HG03442 (cell line): Measurements from ENCODE around the gene DCAF7.
A peak's percentile ranks its signal among the peaks of the same experiment; 100 is the strongest.

Experiments
- ATAC-seq: cut with Tn5 transposase; IDR thresholded peaks from one replicate; pipeline ENCODE4 v1.9.1; 2021; ENCODE audit warnings: mild to moderate bottlenecking, moderate library complexity; ENCODE audit not compliant: unreplicated experiment

Gene DCAF7, protein sequence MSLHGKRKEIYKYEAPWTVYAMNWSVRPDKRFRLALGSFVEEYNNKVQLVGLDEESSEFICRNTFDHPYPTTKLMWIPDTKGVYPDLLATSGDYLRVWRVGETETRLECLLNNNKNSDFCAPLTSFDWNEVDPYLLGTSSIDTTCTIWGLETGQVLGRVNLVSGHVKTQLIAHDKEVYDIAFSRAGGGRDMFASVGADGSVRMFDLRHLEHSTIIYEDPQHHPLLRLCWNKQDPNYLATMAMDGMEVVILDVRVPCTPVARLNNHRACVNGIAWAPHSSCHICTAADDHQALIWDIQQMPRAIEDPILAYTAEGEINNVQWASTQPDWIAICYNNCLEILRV

DNA sequence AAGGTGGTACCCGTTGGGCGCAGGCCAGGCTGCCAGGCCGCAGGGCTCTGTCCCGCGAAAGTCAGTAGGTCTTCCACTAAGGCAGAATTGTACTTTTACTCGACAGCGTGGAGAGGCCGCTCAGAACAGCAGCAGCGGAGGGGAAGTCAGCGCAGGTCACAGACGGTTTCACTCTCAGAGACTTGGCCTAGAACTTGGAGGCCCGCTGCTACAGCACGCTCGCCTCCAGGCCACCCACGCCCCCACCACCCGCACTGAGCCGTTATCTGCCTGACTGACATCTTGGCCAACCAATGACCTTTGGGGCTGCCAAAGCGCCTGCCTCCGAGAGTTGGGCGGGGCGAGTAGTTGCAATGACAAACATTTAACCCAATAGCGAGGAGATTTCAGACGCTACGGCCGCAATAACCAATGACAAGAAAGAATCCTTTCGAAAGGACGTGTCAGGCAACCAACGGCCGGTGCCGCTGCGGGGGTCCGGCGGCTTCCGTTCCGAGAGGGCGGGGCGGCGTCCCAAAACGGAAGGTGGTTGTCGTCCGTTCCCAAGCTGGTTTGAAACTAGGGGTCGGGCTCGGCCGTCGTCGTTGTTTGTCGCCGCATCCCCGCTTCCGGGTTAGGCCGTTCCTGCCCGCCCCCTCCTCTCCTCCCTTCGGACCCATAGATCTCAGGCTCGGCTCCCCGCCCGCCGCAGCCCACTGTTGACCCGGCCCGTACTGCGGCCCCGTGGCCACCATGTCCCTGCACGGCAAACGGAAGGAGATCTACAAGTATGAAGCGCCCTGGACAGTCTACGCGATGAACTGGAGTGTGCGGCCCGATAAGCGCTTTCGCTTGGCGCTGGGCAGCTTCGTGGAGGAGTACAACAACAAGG is at the start of gene DCAF7:
DCAF7 (plus strand) TSS at position 532 of the 871 bp plus-strand sequence; CDS start at position 733, 201 bp downstream.
- peak; percentile 93 for ATAC-seq

DNA sequence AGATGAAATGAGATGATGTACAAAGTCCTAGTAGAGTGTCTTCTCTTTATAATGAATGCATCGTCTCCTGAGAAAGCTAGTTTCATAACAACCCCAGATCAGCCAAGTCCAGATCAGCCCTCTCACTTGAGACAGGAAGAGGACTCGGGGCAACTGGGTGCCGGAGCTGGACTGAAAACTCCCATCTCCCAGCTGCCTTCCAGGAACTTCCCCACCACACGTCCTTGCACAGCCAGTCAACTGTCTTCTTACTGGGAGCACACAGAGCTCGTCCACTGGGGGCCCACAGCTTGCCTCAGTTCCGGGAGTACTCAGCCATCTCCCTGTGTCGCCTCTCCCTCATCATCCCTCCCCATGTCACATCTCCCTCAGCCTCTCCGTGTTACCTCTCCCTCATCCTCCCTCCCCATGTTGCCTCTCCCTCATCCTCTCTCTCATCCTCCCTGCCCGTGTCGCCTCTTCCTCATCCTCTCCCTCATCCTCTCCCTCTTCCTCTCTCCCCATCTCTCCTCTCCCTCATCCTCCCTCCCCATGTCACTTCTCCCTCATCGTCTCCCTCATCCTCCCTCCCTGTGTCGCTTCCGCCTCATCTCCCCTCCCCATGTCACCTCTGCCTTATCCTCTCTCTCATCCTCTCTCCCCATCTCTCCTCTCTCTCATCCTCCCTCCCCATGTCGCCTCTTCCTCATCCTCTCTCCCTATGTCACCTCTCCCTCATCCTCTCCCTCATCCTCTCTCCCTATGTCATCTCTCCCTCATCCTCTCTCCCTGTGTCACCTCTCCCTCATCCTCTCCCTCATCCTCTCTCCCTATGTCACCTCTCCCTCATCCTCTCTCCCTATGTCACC is 49.5 kb upstream of the DCAF7 start:
- ATAC-seq, result no peak

DNA sequence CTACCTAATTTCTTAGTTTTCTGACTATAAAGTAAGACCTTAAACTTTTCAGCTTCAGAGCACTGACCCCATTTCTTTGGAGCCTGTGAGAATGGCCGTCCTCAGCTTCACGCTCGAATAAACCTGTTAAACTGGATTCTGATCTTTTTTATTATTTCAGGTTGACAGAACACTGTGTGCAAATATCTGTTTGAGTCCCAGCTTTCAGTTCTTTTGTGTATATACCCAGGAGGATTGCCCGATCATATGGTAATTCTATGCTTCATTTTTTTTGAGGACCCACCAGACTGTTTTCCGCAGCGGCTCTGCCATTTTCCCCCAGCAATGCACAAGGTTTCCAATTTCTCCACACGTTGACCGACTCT is 47.0 kb upstream of the DCAF7 start:
- ATAC-seq, result no peak

DNA sequence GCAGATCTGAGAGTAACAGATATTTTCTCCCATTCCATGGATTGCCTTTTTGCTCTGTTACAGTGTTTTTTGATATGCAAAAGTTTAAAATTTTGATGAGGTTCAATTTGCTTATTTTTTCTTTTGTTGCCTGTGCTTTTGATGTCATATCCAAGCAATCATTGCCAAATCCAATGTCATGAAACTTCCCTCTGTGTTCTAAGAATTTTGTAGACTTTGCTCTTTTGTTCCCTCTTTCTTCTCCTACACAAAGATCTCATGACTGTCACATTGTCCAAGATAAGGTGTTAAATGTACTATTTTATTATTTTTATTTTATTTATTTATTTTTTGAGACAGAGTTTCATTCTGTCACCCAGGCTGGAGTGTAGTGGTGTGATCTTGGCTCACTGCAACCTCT is 46.0 kb upstream of the DCAF7 start:
- no peak for ATAC-seq

DNA sequence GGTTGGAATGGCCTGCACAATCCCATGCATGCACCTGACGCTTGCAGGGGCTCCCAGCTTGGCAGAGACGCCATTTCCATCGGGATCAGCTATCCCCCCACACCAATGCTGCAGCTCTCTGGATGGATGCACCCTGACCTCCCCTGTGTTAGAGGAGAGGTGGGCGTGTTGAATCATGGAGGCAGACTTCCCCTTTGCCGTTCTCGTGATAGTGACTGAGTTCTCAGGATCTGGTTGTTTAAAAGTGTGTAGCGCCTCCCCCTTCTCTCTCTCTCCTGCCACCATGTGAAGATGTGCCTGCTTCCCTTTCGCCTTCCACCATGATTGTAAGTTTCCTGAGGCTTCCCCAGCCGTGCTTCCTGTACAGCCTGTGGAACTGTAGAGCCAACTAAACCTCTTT is 44.9 kb upstream of the DCAF7 start:
- ATAC-seq, result no peak

DNA sequence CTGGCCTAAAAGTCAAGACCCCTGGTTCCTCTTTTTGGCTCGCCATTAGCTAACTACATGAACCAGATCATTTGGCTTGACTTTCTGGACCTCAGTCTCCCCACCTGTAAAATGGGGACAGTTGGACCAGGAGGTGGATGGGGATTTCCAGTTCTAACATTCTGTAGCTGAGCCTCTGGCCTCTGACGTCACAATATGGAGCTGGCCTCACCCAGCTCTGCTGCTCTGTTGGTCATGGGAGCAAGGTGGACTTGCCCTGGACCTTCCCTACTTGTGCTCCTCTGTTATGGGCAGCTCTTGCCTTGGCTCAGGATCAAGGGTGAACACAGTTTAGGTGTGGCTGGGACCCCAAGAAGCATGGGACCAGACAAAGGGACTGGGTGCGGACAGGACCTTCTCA is 43.6 kb upstream of the DCAF7 start:
- ATAC-seq, result no peak

DNA sequence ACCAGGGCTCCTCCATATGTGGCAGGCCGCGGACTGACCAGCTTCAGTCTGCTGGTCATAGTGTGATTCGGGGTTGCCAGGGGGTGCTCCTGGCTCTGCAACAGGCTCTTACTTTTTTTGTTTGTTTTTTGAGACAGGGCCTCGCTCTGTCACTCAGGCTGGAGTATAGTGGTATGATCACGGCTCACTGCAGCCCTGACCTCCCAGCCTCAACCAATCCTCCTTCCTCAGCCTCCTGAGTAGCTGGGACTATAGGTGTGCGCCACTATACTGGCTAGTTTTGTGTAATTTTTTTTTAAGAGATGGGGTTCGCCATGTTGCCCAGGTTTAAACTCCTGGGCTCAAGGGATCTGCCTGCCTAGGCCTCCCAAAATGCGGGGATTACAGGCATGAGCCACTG is 38.9 kb upstream of the DCAF7 start:
- no peak for ATAC-seq

DNA sequence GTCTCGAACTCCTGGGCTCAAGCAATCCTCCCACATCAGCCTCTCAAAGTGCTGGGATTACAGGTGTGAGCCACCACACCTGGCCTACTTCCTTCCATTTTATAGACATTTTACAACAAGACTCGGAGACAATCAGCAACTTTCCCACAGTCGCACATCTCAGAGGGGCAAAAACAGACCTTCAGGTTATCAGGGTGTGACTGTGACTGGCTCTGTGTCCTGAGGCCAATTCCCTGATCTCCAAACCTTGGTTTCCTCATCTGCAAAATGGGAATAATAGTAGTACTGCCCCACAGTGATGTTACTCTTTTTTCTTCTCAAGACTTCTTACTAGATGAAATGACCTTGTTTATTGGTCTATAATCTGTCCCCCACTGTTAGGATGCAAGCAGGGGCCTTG is 37.9 kb upstream of the DCAF7 start:
- no peak for ATAC-seq

DNA sequence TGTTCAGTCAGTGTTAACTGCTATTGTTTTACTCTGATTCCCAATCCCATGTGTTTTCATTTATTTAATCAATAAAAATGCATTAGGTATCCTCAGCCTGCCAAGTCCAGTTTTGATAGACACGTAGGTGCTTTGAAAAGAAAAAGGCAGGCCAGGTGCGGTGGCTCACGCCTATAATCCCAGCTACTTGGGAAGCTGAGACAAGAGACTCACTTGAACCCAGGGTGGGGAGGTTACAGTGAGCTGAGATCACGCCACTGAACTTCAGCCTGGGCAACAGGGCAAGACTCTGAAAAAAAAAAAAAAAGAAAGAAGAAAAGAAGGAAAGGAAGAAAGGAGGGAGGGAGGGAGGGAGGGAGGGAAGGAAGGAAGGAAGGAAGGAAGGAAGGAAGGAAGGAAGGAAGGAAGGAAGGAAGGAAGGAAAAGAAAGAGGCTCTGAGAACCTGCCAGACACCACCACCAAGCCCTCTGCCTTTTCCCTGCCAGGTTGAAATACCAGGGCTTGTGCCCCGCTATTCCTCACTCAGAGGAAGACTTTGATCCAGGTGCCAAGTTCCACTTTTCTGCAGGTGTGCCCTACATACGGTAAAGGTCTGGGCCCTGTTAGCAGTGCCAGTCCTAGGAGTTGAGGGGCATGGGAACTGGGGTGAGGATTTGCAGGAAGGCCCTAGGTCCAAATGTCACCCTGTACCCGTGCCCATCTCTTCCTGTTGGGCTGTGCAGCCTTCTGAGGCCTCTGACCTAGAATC is 37.2 kb upstream of the DCAF7 start:
- no peak for ATAC-seq

DNA sequence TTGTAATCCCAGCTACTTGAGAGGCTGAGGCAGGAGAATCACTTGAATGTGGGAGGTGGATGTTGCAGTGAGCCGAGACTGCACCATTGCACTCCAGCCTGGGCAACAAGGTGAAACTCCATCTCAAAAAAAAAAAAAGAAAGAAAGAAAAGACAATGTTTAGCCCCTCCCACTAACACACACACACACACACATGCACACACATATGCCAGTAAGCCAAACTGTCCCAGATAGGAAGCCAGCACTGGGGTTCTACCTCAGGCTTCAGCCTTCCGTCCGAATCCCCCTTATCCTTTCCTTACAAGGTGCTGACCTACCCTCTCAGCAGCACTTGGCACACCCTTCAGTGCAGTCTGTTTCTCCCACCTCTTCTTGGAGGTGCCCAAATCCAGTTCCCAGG is 35.8 kb upstream of the DCAF7 start:
- ATAC-seq, result no peak

DNA sequence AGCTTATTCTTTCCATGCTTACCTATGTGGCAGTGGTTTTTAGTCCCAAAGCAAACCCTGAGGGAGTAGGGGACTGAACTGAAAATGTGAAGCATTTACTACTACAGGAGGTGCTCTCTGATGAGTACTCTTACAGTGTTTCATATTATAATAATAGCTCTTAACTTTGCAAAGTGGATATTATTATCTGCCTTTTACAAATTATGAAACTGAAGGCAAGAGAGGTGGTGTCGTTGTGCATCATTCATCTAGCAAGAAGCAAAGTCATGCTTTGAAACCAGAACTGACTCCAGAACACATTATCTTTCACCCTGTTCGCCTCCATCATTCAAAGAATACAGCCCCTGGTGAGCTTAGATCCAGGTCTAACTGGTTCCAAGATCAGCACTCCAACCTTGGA is 35.3 kb upstream of the DCAF7 start:
- ATAC-seq, result no peak

DNA sequence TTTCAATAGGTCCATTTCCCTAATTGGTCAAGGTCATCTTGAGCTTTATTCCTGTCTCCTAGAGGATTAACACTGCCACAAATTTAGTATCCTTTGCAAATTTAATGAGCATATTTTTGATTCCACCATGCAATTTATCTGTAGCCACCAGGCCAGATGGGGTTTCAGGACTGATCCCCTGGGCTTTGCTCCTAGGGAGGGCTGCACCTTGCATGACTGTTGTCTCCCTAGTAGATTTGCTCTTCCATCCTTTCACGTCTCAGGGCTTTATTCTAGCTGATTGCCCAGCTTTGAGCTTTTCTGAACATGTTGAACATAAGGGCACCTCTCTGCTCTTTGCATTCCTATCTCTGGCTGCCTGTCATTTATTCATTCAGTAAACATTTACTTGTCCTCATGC is 34.9 kb upstream of the DCAF7 start:
- no peak for ATAC-seq

DNA sequence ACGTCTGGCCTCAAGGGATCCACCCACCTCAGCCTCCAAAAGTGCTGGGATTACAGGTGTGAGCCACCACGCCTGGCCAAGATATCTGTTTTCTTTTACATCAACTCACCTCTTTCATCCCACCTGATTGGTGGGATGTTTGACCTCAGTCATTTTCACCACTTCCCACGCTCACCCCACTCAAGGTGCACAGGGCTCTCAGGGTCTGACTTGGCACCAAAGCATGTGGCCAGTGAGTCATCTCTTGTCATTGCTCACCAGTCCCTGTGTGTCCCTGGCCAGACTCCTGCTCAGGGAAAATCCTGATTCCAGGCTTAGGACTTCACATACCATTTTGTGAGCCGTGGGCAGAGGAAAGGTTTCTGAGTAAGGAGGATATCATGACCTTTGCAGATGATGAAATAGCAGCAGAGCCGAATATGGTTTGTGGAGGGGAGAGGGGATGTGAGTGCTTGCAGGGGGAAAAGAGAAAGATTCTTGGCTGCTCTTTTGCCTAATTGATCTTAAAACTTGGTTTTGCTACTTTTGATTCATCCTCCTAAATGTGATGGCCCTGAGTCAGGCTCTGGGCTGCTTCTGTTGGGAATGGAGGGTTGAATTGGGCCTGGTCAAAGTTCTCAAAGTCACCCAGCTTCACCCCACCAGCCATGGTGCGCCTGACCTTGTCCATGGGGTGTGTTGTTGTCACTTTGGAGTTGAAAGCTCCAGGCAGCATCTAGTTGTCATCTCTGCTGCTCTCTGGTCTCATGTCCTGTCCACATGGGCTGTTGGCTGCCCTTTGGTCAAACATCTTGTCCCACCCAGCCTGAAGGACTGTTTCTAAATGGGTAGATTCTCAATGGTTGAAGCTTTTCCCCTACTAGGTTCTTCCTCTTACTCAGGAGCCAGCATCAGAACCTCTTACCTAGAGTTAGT is 33.1 kb upstream of the DCAF7 start:
- ATAC-seq, result peak; percentile 41

DNA sequence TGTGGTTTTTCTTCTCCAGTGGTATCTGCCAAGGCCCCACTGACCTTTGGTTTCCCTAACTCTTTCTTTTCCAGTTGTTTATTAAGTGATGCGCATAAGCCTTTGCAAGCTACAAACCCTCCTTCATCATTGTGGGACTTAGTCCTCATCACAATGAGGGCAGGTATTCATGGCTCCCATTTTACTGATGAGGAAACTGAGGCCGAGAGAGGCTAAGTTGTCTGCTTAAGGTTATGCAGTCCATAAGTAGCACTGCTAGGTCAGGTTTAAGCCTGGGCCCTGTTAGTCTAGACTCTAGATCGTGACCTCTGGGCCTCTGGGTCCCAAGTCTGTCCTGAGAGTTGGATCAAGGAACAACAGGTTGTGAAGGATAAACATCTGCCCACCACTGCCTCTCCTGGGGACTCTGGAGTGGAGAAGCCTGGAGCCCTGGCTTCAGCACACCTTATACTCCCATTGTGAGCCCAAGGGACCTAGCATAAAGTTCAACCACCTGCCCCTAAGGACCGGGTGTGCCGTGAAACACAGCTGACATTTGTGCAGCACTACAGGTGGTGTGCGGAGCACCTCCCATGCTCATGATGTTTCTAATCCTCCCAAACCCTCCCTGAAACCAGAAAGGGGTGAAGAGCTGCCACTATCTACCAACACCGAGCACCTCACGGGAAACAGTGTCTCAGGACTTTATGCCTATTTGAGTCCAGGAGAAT is 32.3 kb upstream of the DCAF7 start:
- ATAC-seq, result no peak

DNA sequence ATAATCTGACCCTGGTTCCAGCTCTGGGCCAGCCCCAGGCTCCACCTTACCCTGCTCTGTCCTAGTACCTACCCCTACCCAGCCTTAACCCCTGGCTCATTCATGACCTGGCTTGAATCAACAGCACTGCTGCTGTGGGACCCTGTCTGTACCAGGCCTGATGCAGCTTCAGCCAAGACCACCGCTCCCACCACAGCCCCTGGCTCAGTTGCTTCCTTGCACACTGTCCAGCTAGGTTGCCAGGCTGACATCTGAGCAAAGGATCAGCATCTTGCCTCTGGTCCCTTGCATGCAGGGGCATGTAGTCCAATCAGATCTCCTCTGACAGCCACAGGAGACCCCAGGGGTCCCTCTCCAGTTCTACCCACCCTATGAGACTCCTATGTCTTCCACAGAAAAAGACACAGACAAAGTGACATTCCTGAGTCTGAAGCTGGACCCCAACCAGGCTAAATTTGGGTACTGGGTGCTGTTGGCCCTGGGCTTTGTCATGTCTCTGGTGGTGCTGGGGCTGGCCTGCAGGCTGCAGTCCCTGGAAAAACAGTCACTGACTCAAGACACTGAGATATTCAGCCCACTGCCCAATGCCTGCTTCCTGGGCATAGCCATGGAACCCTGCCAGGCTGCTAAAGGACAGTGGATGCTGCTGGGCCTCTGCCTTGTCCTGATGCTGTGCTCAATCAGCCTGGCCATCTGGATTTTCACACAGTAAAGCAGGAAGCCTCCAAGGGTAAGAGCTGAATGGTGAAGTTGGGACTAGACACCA is 31.0 kb upstream of the DCAF7 start:
- no peak for ATAC-seq

DNA sequence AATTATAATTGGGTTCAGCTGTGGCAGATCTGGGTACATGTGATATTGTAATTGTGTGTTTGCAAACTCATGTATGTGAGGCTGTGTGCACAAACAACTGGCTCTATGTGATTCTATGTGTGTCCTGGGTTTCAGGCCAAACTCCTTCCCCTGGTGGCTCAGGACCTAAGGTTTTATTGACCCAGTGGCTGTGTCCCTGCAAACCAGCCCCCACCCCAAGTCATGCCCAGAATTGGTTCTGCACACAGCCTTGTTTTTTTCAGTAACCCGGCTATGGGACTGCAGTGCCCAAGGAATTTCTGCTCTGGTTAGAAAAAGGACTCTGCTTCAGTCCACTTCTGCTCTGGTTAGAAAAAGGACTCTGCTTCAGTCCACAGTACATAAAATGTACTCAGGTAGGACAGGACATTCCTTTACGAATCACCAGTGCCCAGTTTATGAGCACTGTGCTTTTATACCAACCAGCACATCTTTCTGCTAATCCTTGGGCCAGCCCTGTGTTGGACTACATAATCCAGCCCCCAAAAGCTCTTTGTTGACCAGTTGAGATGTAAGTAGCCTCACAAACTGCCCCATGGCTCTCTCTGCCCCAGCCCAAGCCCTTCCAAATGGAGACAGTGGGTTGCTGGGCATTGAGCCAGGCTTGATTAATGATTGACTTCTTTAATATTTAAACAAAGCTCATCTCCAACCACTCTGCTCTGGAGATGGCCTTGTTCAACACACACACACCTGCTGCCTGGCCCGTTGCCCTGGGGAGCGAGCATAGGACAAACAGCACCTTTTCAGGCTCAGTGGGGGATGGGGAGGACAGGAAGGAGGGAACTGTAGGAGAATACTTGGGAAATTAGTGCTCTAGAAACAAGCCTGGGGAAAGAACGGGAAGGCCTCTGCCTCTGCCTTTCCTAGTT is 30.1 kb upstream of the DCAF7 start:
- no peak for ATAC-seq

DNA sequence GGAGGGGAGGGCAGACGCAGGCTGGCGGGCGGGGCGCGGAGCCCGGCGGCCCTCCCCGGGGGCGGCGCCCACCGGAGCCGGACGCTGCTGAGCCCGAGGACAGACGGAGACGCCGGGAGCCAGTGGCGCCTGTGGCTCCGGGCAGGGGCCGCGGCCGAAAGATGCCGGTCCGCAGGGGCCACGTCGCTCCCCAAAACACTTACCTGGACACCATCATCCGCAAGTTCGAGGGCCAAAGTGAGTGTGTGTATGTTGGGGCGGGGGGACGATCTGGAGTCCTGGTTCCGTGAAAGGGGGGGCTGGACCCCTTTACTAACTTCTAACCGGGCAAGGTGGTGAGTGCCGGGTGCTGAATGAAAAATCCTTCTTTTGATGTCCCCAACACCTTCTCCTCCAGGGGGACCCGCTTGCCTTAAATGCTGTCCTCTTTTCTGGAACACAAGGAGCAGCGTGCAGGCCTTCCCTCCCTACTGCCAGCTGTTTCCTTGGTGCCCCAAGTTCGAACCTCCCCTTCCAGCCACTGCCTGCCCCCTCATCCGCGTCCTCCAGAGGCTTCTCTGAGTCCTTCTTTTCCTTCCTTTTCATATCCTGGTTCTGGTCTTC is 26.9 kb upstream of the DCAF7 start, which contains the start of gene KCNH6:
KCNH6 (plus strand) TSS at position 106 of the 603 bp plus-strand sequence; CDS start at position 162, 56 bp downstream.
- no peak for ATAC-seq
